ENCODE data around the gene PRCD.

PRCD gene, protein sequence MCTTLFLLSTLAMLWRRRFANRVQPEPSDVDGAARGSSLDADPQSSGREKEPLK

GRCh38 chr17:76539631-76540271 is at the start of gene PRCD:
TSS of gene PRCD (plus strand) at chr17:76540044. CDS start at chr17:76540142, 98 bp downstream.
- ATAC-seq (no peak), DNase-seq (no peak)

GRCh38 chr17:76490112-76490710 is 49.6 kb upstream of the PRCD start:
- ATAC-seq (no peak), DNase-seq (no peak)

- DNase-seq, result peak; percentile 40
Measured at GRCh38 chr17:76491271-76492122, 48.3 kb upstream of the PRCD start.

DNA sequence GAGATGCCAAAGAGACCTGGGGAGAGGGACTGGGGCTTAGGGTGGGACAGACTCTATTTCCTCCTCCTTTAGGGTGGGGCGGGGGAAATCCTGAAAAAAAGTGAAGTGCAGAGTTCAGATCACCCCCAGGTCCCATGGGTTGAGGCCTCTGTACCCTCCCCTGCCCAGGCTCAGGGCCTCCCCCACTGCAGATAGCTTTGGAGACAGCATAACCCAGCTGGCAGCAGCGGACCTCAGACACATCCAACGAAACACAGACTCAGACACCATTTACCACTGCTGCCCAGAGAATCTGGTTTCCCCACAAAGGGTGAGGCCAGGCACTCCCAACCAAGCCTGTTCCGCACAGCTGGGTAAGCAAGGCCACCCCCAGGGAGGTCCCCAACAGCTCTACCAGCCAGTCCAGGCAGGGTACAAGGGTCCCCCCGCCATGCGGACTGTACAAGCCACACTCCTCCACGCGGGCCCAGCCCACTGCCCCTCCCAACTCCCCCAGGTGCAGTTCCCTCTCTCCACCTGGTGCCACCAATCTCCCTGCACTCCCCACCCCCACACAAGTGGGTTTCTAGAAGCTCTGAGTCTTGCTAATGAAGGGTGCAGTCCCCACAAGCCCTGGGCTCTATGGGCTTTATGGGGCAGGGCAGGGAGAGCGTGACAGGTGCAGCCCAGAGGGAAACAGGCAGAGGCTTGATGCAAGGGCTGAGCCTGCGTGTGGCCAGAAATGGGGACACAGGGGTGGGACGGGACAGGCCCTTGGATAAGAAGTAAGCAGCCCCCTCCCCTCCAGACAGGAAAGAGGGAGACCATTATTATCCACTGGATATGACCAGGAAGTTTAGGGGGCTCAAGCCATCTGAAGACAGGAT is 47.5 kb upstream of the PRCD start:
- peak; percentile 61 for DNase-seq
- ATAC-seq, result peak; percentile 58

More at GRCh38 chr17:76491271-76492122, 48.3 kb upstream of the PRCD start:
- no peak for ATAC-seq

GRCh38 chr17:76492989-76493501 is 46.8 kb upstream of the PRCD start:
- peak; percentile 76 for DNase-seq

DNA sequence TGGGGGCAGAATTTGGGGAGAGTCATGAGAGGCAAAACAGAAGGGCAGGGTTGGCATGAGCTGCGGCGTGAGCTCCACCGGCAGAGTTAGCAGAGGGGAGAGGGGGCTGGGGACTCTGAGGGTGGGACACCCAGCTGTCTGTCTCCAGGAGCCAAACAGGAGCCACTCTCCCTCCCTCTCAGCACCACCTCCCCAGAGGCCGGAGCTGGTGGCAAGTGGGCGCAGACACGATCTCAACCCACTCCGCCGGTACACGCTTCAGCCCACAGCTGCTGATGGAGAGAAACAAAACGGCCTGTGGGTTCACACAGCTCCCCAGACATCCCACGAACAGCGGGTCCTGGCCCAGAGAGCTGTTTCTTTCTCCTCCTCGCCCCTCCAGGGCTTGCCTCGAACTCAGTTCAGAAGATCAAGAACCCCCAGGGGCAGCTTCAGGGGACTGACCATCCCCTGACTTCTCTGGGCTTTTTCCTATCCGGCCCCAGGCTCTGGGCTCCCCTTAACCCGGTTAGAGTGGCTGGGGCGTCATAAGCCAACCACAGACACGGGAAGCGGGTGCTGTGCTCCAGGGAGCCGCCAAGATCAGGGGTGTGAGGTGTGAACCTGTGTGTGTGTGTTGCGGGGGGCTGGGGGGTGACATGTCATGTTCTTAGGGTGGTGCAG is 46.2 kb upstream of the PRCD start:
- ATAC-seq (peak; percentile 1), DNase-seq (peak; percentile 47)

More at GRCh38 chr17:76492989-76493501, 46.8 kb upstream of the PRCD start:
- ATAC-seq, result peak; percentile 70

GRCh38 chr17:76495663-76496400 is 44.0 kb upstream of the PRCD start:
- no peak for ATAC-seq
- DNase-seq, result no peak

GRCh38 chr17:76496464-76496863 is 43.4 kb upstream of the PRCD start:
- ATAC-seq, result no peak
- DNase-seq, result no peak

DNA sequence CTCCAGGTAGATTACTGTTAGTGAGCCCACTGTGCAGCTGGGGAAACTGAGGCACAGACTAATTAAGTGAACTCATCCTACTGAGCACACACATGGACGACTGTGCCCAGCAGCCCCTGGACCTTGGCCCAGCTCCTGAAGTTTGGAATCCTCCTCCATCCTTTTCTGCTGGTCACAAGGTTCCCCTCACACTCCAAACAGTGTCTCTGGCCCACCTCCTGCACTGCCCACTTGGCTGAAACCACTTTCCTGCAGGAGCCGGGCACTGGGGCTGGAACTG is 42.2 kb upstream of the PRCD start:
- ATAC-seq (no peak), DNase-seq (no peak)

- DNase-seq (no peak), ATAC-seq (no peak)
Measured at GRCh38 chr17:76497979-76498875, 41.6 kb upstream of the PRCD start.

DNA sequence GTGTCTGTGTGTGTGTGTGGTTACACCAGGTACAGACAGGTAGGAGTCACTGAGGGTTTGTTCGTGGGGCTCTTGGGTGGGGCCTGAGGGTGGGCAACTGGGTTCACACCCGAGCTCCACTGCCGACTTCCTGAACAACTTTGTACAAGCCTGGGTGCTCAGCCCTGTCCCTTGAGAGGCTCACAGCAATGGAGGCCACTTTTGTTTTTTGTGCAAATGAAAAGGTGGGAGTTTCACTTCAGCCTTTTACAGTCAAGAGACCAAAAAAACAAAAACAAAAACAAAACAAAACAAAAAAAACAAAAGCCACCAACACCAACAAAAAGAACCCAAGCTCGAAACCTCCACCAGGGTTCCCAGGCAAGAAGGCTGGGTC is 41.0 kb upstream of the PRCD start:
- ATAC-seq (no peak), DNase-seq (no peak)

DNA sequence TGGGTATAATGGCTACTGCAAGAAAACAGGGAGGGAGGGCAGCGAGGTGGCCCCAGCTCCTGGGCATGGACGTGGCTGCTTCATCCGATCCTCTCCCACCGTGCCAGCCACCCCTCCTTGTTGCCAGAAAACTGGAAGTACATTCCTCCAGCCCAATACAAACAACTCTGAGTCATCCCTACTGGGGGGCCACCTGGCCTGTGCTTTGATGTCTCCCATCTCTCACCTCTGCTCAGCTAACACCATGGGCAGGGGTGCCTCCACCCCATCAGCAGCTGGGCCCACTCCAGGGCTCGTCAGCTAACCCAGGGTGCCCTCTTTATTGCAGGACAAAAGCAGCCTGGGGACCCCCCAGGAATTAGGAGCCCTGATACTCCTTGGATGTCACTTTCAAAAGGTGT is 40.6 kb upstream of the PRCD start:
- DNase-seq, result no peak
- ATAC-seq, result no peak

- no peak for ATAC-seq
- no peak for DNase-seq
Measured at GRCh38 chr17:76500074-76500746, 39.6 kb upstream of the PRCD start.

DNA sequence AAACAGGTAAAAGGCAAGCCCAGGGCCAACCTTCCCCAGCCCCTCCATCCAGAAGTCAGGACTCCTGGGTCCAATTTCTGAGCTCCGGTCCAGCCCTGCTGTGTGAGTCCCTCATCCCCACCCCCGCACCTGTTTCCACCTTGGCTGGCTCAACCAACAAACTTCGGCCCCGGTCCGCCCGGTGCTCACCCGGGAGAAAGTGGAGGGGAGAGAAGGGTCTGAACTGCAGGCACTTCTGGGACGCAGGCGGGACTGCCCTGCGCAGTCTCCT is 39.2 kb upstream of the PRCD start:
- DNase-seq (no peak), ATAC-seq (peak; percentile 8)

DNA sequence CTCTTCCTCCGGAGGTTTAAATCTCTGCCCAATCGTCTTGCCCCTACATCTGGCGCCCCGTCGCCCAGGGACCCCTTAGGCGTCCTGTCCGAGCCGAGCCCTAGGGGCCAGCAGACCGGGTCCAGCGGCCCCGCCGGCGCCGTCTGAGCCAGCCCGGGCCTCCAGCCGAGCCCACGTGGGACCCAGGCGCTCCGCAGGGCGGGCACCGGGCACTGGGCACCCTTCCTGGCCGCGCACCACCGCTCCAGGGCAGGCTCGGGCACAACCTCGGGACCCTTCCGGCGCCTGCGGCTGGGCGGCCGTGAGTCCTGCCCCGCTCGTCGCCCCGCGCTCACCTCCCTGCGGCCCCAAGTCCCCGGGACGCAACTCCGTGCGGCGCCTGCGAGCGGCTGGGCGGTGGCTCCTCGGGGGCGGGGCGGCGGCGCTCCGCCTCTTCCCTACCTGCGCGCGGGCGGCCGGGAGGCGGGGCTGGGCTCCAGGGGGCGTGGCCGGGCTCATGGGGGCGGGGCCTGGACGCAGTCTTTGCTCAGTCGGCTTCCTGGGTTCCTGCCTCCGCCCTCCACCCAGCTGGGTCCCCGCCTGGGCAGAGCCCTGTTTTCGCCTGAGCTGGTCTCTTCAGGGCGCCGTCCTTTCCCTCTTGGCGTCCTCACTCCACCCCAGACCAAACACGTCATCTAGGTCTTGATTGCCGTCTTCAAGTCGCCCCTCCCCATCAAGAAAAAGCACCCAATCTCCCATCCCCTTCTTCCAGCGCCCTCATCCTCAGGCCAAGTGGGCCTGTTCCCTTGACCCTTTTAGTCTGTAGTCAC is 38.6 kb upstream of the PRCD start, which contains the start of gene RHBDF2:
TSS of gene RHBDF2 (minus strand) at position 406 of the 809 bp plus-strand sequence. CDS start 19,899 bp downstream, outside the sequence.
- ATAC-seq (peak; percentile 93), DNase-seq (peak; percentile 97)

GRCh38 chr17:76501827-76502307 is 38.0 kb upstream of the PRCD start:
- DNase-seq, result no peak
- ATAC-seq, result no peak

GRCh38 chr17:76502341-76503211 is 37.3 kb upstream of the PRCD start:
- no peak for ATAC-seq
- DNase-seq, result no peak
